Spleen (tissue), 11 donors: ENCODE results near the gene ANKS4B. TPM values are rescaled to one million over a fixed set of nuclear protein-coding genes. Genes with fewer than 3 reads are reported as not detected.

ENCODE experiments used
- DNase-seq: peaks from one replicate; pipeline ENCODE4 v3.0.0-alpha.2; 2020
- H3K27ac ChIP-seq, 8 donors: fragments of 200-600 bp; sonication (generic) in 7 of 8; 1 replicate in 4 of 8; 2 replicates in 4 of 8; pipeline versions ENCODE4 v1.5.0 to v1.8.0; 2016 to 2021; ENCODE audit warnings: inconsistent platforms in 4 of 8, mild to moderate bottlenecking in 4 of 8, moderate library complexity in 1 of 8
- H3K27me3 ChIP-seq, 7 donors: fragments of 200-600 bp; sonication (generic) in 6 of 7; replicated peaks in 1 of 7; 1 replicate in 4 of 7; 2 replicates in 3 of 7; pipeline versions ENCODE4 v1.5.0 to v1.8.0; 2016 to 2021; ENCODE audit warnings: inconsistent platforms in 3 of 7, mild to moderate bottlenecking in 1 of 7
- H3K36me3 ChIP-seq, 6 donors: fragments of 200-600 bp; sonication (generic) in 5 of 6; 1 replicate in 4 of 6; 2 replicates in 2 of 6; pipeline versions ENCODE4 v1.5.0 to v1.8.0; 2016 to 2021; ENCODE audit warnings: inconsistent platforms in 2 of 6
- H3K4me1 ChIP-seq, 6 donors: fragments of 200-600 bp; sonication (generic) in 5 of 6; 1 replicate in 3 of 6; 2 replicates in 3 of 6; pipeline versions ENCODE4 v1.5.0 to v1.8.0; 2016 to 2021; ENCODE audit warnings: inconsistent platforms in 3 of 6
- H3K4me3 ChIP-seq, 8 donors: fragments of 200-600 bp; sonication (generic) in 7 of 8; 1 replicate in 4 of 8; 2 replicates in 4 of 8; pipeline versions ENCODE4 v1.5.0 to v1.8.0; 2016 to 2021; ENCODE audit warnings: inconsistent platforms in 4 of 8, mild to moderate bottlenecking in 4 of 8, moderate library complexity in 2 of 8
- H3K9me3 ChIP-seq, 8 donors: fragments of 200-600 bp; sonication (generic) in 7 of 8; 1 replicate in 4 of 8; 2 replicates in 4 of 8; pipeline versions ENCODE4 v1.5.0 to v1.8.0; 2016 to 2021; ENCODE audit warnings: inconsistent platforms in 4 of 8
- CTCF ChIP-seq, 11 experiments: fragments of 200-600 bp in 7 of 11; fragments of 450-650 bp in 4 of 11; sonication (generic) in 4 of 11; IDR thresholded peaks in 8 of 11; conservative IDR thresholded peaks in 3 of 11; 1 replicate in 7 of 11; 2 replicates in 4 of 11; pipeline versions ENCODE4 v1.4.0 to v1.8.0; 2016 to 2021; ENCODE audit warnings: antibody characterized with exemption in 11 of 11, inconsistent platforms in 4 of 11, mild to moderate bottlenecking in 1 of 11
- POLR2A ChIP-seq, 3 donors: fragments of 450-650 bp; IDR thresholded peaks; one replicate each; pipeline ENCODE4 v1.5.1; 2017; ENCODE audit warnings: antibody characterized with exemption in 3 of 3, mild to moderate bottlenecking in 1 of 3
- POLR2AphosphoS5 ChIP-seq, 3 donors: sonication (generic); formaldehyde crosslinking; IDR thresholded peaks; one replicate each; pipeline ENCODE4 v1.5.1; 2017; ENCODE audit warnings: antibody characterized with exemption in 3 of 3
- WGBS, 5 donors: extraction: QIAGEN DNeasy Blood & Tissue Kit in 3 of 5; methylation state at CpG; one replicate each; pipeline versions ENCODE4 v1.1.5 to v1.1.7; 2013 to 2018; 5-methylcytosine and 5-hydroxymethylcytosine counted together
- intact Hi-C: fragments of 100-400 bp; cut with DNase I; formaldehyde crosslinking; loops from one replicate; pipeline ENCODE4 v1.15.0; 2023; ENCODE audit warnings: low total_unique reads
- polyA plus RNA-seq, 3 donors: library from polyadenylated mRNA; stranded (reverse); fragments of 200-250 nt; gene quantifications; one replicate each; pipeline ENCODE4 v1.2.1, GENCODE V29; 2013
- total RNA-seq, 7 donors: library from RNA; depleted of rRNA in 3 of 7; stranded (reverse); fragments of >200 nt in 3 of 7; fragmentation: NEBNext Ultra II Directional in 4 of 7; extraction: Animal tissue kit (Norgen Biotek cat#: 25700) in 4 of 7; gene quantifications; one replicate each; pipeline versions ENCODE4 v1.1.0 to v1.2.1, GENCODE V29; 2016 to 2021
- donor health status: healthy with polysubstance abuse.
- donor health status: DM: no; HTN: no; CAD: no; lungs with moderate emphysema.
- donor health status: DM: no; HTN: no; CAD: no.
- donor health status: Bipolar disorder and iron deficiency.
- donor health status: healthy.
- donor health status: DM: no; HTN: no; CAD: no.
- donor health status: DM: yes; HTN: yes; CAD: no.

The ANKS4B gene
- total and polyA plus RNA-seq, 10 donors = 0.03 TPM; not detected in 9

DNA sequence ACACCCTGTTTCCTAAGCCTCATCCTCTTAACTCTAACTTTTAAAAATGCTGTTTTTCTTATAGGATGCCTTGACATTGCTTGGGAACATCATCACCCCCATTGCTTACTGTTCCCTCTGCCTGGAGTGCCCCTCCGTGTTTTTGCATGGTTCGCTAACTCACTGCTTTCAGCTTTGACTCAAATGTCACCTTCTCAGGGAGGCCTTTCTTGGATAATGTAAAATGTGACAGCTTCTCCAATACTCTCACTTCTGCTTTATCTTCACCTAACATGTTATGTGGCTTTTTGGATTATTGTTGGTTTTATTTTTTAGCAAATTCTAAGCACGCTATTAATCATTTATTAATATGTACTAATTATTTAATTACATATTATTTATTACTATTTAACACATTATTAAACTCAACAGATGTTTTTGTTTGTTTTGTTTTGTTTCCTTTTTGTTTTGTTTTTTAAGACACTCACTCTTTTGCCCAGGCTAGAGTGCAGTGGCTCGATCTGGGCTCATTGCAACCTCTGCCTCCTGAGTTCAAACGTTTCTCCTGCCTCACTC, 40.8 kb downstream of the ANKS4B start:
- Histone ChIP-seq H3K27ac (no peak overlapping the region), H3K36me3 (no peaks in the 10 kb centered on the region), H3K9me3 (no peaks in the 10 kb centered on the region), H3K4me3 (no peak overlapping the region), H3K4me1 (peaks cover 6 to 23% (median 10%) of the 10 kb centered on the region in 6 donors), H3K27me3 (peaks cover 0 to 48% (median 26%) of the 10 kb centered on the region in 7 donors)
- no peak for DNase-seq
- intact Hi-C loops = no loop called here
- 70 to 77% (median 71%) methylated on average over 5 of the region's 5 CpGs for WGBS, 5 donors
- TF ChIP-seq POLR2A (IDR thresholded peaks at IDR 0.05) (no peak), POLR2AphosphoS5 (IDR thresholded peaks at IDR 0.05) (no peak), CTCF (IDR thresholded peaks at IDR 0.05 in 8 of 11, conservative IDR thresholded peaks at IDR 0.05 in 3 of 11) (no peak)

DNA sequence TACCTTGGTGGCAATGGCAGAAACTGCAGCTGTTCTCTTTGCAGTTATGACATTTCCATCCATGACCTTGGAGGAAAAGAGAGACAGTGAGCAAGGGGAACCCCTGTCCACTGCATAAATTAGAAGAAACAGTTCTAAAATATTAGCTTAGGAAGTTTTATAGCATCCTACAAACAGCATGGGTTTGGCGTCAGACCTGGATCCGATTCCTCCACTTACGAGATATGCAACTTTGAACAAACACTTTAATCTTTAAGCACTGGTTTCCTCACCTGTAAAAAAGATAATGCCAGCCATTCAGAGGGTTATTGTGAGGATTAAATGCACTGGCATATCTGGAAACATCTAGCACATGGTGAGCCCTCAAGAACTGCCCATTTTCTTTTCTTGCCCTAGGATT, 42.0 kb downstream of the ANKS4B start:
- no peak for TF ChIP-seq CTCF (IDR thresholded peaks at IDR 0.05 in 8 of 11, conservative IDR thresholded peaks at IDR 0.05 in 3 of 11)
- TF ChIP-seq POLR2A (IDR thresholded peaks at IDR 0.05) = no peak
- DNase-seq = no peak
- peaks cover 0 to 58% (median 26%) of the 10 kb centered on the region in 7 donors for H3K27me3 ChIP-seq
- H3K27ac ChIP-seq = no peak overlapping the region
- H3K4me1 ChIP-seq = peaks cover 6 to 23% (median 10%) of the 10 kb centered on the region in 6 donors
- 89 to 94% (median 90%) methylated on average over 3 of the region's 3 CpGs for whole genome bisulfite sequencing, 5 donors
- intact Hi-C loops = no loop called here
- H3K4me3 ChIP-seq = no peak overlapping the region
- no peaks in the 10 kb centered on the region for H3K36me3 ChIP-seq
- H3K9me3 ChIP-seq = no peaks in the 10 kb centered on the region

- Histone ChIP-seq H3K27me3 (peaks cover 0 to 62% (median 26%) of the 10 kb centered on the region in 7 donors), H3K4me3 (no peak overlapping the region), H3K27ac (no peak overlapping the region), H3K4me1 (peaks cover 6 to 23% (median 10%) of the 10 kb centered on the region in 6 donors), H3K36me3 (no peaks in the 10 kb centered on the region), H3K9me3 (no peaks in the 10 kb centered on the region)
- TF ChIP-seq POLR2AphosphoS5 (IDR thresholded peaks at IDR 0.05) = no peak
- TF ChIP-seq CTCF (IDR thresholded peaks at IDR 0.05 in 8 of 11, conservative IDR thresholded peaks at IDR 0.05 in 3 of 11) = no peak
- no peak for TF ChIP-seq POLR2A (IDR thresholded peaks at IDR 0.05)
- DNase-seq = no peak
- intact Hi-C loops = no loop called here
- 72 to 78% (median 74%) methylated on average over 9 of the region's 9 CpGs for WGBS, 5 donors
Observed at GRCh38 chr16:21276090-21276489, 42.6 kb downstream of the ANKS4B start.

DNA sequence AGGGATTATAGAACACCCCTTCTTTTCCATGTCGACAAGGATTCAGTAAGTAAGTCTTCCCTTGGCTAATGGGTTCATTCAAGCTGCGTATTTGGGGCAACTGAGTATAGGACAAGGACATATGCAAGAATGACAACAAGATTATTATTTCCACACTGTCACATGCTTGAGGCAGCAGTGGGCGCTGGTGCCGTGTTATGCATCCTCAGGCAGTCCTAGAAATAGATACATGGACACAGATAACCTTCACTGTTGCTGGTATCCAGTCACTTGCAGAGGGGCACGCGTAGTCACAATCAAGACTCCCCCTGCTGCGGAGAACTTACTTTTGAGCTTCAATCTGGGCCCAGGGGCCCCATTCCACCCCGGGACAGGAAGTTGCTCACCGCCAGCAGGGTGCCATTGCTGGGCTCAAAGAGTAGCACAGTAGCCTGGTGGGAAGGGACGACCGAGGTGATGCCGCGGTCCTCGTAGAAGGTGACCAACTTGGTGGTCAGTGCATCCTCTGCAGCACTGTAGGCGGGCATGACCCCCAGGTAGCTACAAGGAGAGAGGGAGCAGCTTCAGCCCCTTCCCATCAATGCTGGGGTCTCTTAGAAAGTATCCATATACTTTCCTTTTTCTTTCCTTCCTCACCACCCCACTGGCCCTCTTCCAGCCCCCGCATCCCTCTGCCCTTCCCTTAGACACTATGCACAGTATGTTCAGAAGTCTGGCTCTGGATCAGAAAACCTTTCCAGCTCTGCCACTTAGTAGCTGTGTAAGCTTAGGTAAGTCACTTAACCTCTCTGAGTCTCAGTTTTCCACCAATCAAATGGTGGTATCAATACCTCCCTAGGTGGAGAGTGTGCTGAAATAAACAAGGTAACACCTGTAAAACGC, 43.8 kb downstream of the ANKS4B start:
- H3K36me3 ChIP-seq = no peaks in the 10 kb centered on the region
- H3K27ac ChIP-seq = no peak overlapping the region
- no peak for DNase-seq
- TF ChIP-seq POLR2AphosphoS5 (IDR thresholded peaks at IDR 0.05) (no peak), CTCF (IDR thresholded peaks at IDR 0.05 in 8 of 11, conservative IDR thresholded peaks at IDR 0.05 in 3 of 11) (no peak), POLR2A (IDR thresholded peaks at IDR 0.05) (no peak)
- H3K9me3 ChIP-seq = peaks cover 0 to 5% (median 0%) of the 10 kb centered on the region in 8 donors
- peaks cover 0 to 65% (median 26%) of the 10 kb centered on the region in 7 donors for H3K27me3 ChIP-seq
- H3K4me1 ChIP-seq = peaks cover 6 to 23% (median 10%) of the 10 kb centered on the region in 6 donors
- 69 to 76% (median 73%) methylated on average over 17 of the region's 17 CpGs for WGBS, 5 donors
- intact Hi-C loops = no loop called here
- H3K4me3 ChIP-seq = peak overlapping the region in 3 of 8 donors; percentile 32 to 62 (median 44)
